Fibroblast of pulmonary artery (primary cell): ENCODE measurements around the gene NOS1AP.

Source experiments
- DNase-seq: peaks from one replicate; pipeline ENCODE4 v3.0.0-alpha.2; 2010; ENCODE audit warnings: low read depth
- H3K4me3 ChIP-seq: replicated peaks from 2 replicates; pipeline ENCODE4 v1.5.1; 2011; ENCODE audit warnings: low read depth, mild to moderate bottlenecking, control low read depth, low read length, moderate library complexity
- TF ChIP-seq, protein P1 (sequence below): IDR thresholded peaks from 2 replicates; pipeline ENCODE4 v1.5.1; 2011; ENCODE audit warnings: mild to moderate bottlenecking, control low read depth, low read length, inconsistent platforms; ENCODE audit errors: missing control alignments

NOS1AP gene

GRCh38 chr1:162145280-162145965, 75.9 kb downstream of the NOS1AP start:
- TF ChIP-seq, protein P1, sequence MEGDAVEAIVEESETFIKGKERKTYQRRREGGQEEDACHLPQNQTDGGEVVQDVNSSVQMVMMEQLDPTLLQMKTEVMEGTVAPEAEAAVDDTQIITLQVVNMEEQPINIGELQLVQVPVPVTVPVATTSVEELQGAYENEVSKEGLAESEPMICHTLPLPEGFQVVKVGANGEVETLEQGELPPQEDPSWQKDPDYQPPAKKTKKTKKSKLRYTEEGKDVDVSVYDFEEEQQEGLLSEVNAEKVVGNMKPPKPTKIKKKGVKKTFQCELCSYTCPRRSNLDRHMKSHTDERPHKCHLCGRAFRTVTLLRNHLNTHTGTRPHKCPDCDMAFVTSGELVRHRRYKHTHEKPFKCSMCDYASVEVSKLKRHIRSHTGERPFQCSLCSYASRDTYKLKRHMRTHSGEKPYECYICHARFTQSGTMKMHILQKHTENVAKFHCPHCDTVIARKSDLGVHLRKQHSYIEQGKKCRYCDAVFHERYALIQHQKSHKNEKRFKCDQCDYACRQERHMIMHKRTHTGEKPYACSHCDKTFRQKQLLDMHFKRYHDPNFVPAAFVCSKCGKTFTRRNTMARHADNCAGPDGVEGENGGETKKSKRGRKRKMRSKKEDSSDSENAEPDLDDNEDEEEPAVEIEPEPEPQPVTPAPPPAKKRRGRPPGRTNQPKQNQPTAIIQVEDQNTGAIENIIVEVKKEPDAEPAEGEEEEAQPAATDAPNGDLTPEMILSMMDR = no peak
- no peak for DNase-seq

GRCh38 chr1:162145966-162146696, 76.6 kb downstream of the NOS1AP start:
- no peak for DNase-seq
- TF ChIP-seq, protein P1 = no peak

More at GRCh38 chr1:162145280-162145965, 75.9 kb downstream of the NOS1AP start:
- H3K4me3 ChIP-seq = no peak overlapping the region

DNA sequence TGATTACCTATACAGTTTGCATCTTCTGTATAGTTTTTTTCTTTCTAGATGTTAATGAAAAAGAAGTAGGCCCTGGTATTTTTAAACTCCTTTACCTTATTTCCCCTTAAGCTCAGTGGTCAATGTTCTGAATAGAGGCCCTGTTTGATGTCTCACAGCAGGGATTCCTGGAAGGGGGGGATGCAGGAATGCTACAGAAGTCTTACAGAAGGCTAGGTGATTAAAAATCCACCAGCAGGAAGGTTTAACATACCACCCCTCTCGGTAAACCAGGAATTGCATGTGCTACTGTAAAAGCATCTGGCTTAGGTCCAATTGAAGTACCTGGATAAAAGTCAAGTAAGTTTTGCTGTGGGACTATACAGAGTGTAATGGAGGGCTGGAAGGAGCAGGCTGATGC, 78.3 kb downstream of the NOS1AP start:
- TF ChIP-seq, protein P1 = no peak
- no peak for DNase-seq
- H3K4me3 ChIP-seq = no peak overlapping the region

More at GRCh38 chr1:162145966-162146696, 76.6 kb downstream of the NOS1AP start:
- no peak overlapping the region for H3K4me3 ChIP-seq

DNA sequence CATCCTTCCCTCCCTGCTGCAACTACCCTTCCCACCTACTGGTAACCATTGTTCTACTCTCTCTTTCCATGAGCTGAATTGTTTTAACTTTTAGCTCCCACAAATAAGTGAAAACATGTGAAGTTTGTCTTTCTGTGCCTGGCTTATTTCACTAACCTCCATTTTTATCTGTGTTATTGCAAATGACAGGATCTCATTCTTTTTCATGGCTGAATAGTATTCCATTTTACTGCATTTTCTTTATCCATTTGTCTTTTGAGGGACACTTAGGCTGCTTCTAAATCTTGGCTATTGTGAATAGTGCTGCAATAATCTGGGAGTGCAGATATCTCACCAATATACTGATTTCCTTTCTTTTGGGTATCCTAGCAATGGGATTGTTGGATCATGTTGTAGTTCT, 80.6 kb downstream of the NOS1AP start:
- DNase-seq = no peak
- no peak overlapping the region for H3K4me3 ChIP-seq
- TF ChIP-seq, protein P1 = no peak

GRCh38 chr1:162151900-162152829, 82.7 kb downstream of the NOS1AP start:
- TF ChIP-seq, protein P1 = no peak
- DNase-seq = peak; percentile 60

DNA sequence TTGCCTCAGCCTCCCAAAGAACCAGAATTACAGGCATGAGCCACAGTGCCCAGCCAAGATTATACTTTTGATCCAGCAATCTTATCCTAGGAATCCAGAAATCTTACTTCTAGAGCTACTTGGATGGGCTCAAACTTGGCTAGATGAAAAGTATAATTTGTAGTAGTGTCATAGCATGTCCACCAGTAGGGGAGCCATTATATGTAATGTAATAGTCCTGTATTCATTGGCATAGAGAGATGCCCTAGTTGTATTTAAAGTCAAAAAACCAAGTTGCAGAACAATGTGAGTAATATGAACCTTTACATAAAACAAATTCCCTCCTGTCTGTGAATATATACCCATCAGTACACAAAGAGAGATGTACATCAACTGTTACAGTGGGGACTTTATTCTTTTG, 83.9 kb downstream of the NOS1AP start:
- TF ChIP-seq, protein P1 = no peak
- no peak overlapping the region for H3K4me3 ChIP-seq
- DNase-seq = no peak

More at GRCh38 chr1:162151900-162152829, 82.7 kb downstream of the NOS1AP start:
- no peak overlapping the region for H3K4me3 ChIP-seq
